GM19452 (cell line): ENCODE results near the gene SNX18.
"Not testable (repeated sequence)": the region's sequence is repeated elsewhere in the genome, so short reads cannot be mapped to it uniquely, and the experiment has no call there.

Experiments
- ATAC-seq: cut with Tn5 transposase; IDR thresholded peaks from one replicate; pipeline ENCODE4 v1.9.1; 2021; ENCODE audit not compliant: unreplicated experiment

Gene SNX18

GRCh38 chr5:54518818-54519508 is 1.4 kb downstream of the SNX18 start:
- no peak for ATAC-seq

GRCh38 chr5:54519509-54519876 is 1.9 kb downstream of the SNX18 start:
- ATAC-seq: no peak

GRCh38 chr5:54520438-54520846 is 2.9 kb downstream of the SNX18 start:
- ATAC-seq: no peak

- ATAC-seq: no peak
Observed at GRCh38 chr5:54520940-54521339, 3.4 kb downstream of the SNX18 start.

GRCh38 chr5:54521856-54522479 is 4.4 kb downstream of the SNX18 start:
- ATAC-seq: no peak

GRCh38 chr5:54523534-54523933 is 6.0 kb downstream of the SNX18 start:
- no peak for ATAC-seq

- no peak for ATAC-seq
Observed at GRCh38 chr5:54524082-54524481, 6.5 kb downstream of the SNX18 start.

GRCh38 chr5:54524704-54525103 is 7.1 kb downstream of the SNX18 start:
- no peak for ATAC-seq

- ATAC-seq: no peak
Observed at GRCh38 chr5:54525261-54525660, 7.7 kb downstream of the SNX18 start.

- no peak for ATAC-seq
Observed at GRCh38 chr5:54525692-54526091, 8.1 kb downstream of the SNX18 start.

GRCh38 chr5:54526604-54527288 is 9.2 kb downstream of the SNX18 start:
- ATAC-seq: no peak

- no peak for ATAC-seq
Observed at GRCh38 chr5:54528633-54529209, 11.2 kb downstream of the SNX18 start.

GRCh38 chr5:54529565-54529964 is 12.0 kb downstream of the SNX18 start:
- no peak for ATAC-seq

GRCh38 chr5:54531546-54531945 is 14.0 kb downstream of the SNX18 start:
- ATAC-seq: no peak

GRCh38 chr5:54533541-54534190 is 16.1 kb downstream of the SNX18 start:
- no peak for ATAC-seq

- no peak for ATAC-seq
Observed at GRCh38 chr5:54534191-54535004, 16.8 kb downstream of the SNX18 start.

GRCh38 chr5:54535149-54535844 is 17.7 kb downstream of the SNX18 start:
- no peak for ATAC-seq

GRCh38 chr5:54536375-54536774 is 18.8 kb downstream of the SNX18 start:
- ATAC-seq: not testable (repeated sequence)

GRCh38 chr5:54536861-54537260 is 19.3 kb downstream of the SNX18 start:
- not testable (repeated sequence) for ATAC-seq

- no peak for ATAC-seq
Observed at GRCh38 chr5:54537725-54538124, 20.2 kb downstream of the SNX18 start.
